HL-60/S4 treated with phorbol 12-myristate 13-acetate at 8.2 ng/mL for 4 days and 3 days (cell line): Measurements from ENCODE around the gene LYVE1.

Source experiments
- in situ Hi-C: fragments of 300-500 bp; cut with MboI; formaldehyde crosslinking; loops from 2 replicates; pipeline ENCODE4 v1.15.0; 2022; ENCODE audit warnings: low sequenced_read_pairs

LYVE1 gene

DNA sequence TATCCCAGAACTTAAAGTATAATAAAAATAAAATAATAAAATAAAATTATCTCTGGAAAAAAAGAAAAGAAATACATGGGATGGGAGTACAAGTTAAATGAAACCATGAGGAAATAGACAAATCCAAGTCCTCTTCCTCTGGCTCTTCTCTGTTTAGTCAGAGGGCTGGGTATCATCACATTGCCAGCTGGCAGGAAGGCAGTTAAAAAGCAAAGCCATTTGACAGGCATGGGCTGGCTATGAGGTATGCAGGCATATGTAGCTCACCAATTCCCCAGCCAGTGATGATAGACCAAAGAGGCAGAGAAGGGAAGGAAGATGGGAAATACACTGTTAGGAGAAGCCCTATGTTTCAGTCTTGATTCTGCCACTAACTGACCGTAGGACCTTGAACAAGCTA is 6.5 kb downstream of the LYVE1 start:
- in situ Hi-C loops: no loop called here

DNA sequence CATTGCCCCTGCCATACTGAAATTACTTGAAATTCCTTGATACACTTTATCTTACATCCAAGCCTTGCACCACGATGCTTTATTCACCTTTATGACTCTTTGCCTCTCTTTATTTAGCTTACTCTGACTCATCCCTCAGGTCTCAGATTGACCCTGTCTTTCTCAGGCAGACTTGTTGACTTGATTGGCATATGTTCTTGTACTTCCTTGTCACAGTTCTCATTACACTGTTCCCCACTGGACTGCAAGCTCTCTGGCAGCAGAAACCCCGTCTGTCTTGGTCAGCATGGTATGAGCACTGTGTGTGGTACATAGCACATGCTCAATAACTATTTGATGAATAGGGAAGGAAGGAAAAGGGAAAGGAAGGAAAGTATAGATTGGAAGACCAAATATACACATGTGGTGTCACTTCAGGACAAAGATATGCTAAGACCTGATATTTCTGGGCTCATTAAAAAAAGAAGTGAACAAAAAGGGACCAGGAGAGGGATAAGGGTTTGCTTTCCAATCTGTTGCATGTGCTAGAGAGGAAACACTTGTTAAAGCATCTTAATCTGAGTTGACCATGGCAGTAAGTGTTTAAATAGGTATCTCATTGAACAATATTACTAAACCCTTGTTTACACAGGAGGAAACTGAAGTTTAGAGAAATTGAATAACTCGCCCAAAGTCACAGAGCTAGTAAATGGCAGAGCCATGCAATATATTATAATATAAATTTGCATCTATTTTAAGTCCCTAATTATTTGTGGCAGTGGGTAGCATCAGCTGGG is 7.2 kb downstream of the LYVE1 start:
- in situ Hi-C loops: no loop called here

- in situ Hi-C loops: no loop called here
Measured at GRCh38 chr11:10558288-10558687, 10.2 kb downstream of the LYVE1 start.

DNA sequence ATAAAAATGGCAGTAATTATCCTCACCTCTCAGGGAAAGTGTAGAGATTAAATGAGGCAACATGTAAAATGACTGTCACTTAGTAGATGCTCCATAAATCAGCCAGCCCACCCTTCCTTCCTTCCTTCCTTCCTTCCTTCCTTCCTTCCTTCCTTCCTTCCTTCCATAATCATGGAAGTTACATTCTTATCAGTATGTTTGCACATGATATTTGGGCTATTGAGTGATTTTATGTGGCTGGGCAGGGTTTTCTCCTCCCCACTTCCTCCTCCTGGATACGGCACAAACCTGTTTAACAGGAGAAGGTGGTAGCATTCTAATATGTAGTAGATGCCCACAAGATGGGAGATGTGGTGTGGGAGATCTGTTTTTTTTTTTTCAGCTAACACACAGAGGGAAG is 11.9 kb downstream of the LYVE1 start:
- in situ Hi-C loops: no loop called here

DNA sequence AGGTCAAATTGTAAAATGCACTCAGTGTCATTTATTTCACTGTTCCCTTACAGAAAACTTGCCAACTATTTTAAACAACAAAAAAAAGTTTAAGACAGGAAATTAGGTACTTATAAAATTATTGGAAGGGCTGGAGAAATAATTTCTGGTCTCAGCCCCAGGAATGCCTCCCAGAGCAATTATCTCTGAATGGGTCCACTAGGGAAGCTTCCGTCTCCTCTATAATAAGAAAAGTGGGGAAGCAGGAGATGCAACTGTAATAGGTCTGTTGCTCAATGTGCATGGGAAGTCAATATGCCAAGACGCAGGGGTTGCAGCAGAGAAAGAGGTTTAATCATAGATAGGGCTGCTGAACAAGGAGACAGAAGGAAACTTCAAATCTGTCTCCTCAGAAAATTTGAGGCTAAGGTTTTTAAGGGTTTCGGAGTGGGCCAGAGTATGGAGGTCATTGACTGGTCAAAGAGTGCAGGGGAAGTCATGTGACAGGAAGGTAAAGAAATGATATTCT is 16.6 kb downstream of the LYVE1 start:
- in situ Hi-C loops: no loop called here

DNA sequence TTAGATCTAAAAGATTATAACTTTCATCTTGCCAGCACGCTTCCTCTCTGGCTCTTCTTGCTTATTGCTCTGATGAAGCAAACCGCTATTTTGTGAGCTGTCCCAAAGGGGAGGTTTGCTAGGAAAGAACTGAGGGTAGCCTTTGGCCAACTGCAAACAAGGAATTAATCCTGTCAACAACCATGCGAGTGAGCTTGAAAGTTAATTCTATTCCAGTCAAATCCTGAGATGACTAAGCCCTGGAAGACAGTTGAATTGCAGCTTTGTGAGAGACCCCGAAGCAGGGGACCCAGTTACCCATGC is 17.2 kb downstream of the LYVE1 start:
- in situ Hi-C loops: no loop called here

DNA sequence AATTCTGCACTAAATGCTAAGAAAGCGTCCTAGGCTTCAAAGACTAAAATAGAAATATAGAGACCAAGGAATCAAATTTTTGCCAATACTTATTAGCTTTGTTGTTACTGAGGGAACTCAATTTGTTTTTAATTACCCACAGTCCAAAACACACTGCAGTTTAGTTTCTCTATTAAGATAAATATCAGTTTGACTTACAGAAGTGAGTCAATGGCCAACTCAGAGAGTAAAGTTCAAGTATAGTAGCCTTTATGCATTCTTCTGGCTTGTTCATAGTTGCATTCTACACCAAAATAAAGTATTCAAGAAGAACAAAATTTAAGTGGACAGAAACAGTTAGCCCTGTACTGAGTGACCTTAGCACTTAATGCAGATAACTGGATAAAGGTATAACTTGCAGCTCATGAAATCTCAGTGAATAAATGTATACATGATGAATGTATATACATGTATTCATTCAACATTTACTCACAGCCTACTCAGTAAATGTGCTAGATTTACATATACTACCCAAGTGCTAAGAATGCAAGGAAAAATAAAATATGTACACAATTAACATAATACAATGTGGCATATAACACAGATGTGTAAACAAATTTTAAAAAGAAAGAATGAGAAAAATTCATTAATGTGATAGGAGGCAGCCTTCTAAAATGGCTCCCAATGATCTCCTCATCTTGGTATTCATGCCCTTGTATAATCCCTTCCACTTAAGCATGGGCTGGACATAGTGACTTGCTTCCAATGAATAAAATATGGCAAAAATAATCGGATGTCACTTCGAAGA is 17.8 kb downstream of the LYVE1 start:
- in situ Hi-C loops: no loop called here

- in situ Hi-C loops: no loop called here
Measured at GRCh38 chr11:10544491-10545465, 23.7 kb downstream of the LYVE1 start.

- in situ Hi-C loops: no loop called here
Measured at GRCh38 chr11:10543782-10544181, 24.7 kb downstream of the LYVE1 start.

GRCh38 chr11:10542776-10543175 is 25.7 kb downstream of the LYVE1 start:
- in situ Hi-C loops: no loop called here

GRCh38 chr11:10541561-10541930 is 26.9 kb downstream of the LYVE1 start:
- in situ Hi-C loops: no loop called here

DNA sequence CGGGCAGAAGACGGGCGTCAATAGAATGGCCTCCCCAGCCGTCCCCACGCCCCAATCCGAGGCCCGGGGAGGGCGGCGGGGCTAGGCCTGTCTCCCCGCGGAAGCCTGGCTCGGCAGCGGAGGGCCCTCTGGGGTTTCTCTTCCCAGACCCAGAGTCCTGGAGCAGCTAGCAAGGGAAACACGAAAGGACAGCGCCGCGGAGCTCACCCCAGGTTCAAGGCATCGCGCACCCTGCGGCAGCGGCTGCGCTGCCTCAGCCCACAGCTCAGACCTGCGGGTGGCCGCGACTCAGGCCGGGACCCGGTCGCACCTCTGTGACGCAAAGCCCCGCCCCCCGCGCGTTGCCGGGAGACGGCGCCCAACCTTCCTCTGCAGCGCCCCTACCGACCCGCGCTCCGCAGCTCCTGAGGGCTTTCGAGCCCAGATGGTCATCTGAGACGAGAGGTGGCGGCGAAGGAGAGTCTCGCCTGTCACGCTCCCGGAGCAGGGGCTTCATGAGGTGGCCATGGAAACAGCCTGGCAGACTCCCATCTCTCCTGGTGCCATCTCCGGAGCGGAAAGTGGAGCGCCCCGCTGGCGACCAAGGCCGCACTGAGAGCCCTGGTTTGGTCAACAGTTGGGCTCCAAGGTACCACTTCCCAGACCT is 27.4 kb downstream of the LYVE1 start, which contains the start of gene RNF141:
Gene RNF141, minus strand, starts transcription at position 273 of the 646 bp plus-strand sequence. CDS start 7,029 bp downstream, outside the sequence.
- in situ Hi-C loops: no loop called here

- in situ Hi-C loops: no loop called here
Measured at GRCh38 chr11:10540546-10540914, 27.9 kb downstream of the LYVE1 start.

DNA sequence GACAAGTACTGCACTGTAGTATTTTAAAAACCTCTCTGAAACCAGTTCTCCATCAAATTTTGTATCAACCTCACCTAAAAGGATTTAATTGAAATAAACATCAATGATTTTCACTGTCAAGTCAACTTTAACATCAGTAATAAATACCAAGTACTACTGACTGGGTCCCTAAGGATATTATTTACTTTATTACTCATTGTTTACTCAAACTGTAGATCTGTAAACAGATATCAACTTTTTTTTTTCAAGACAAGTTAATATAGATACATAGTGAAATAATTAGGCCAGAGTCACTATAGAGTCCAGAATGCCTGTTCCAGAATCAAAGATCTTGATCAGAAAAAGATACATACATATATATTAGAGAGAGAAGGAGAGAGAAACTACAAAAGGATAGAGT is 29.1 kb downstream of the LYVE1 start:
- in situ Hi-C loops: no loop called here

- in situ Hi-C loops: no loop called here
Measured at GRCh38 chr11:10538924-10539323, 29.5 kb downstream of the LYVE1 start.

DNA sequence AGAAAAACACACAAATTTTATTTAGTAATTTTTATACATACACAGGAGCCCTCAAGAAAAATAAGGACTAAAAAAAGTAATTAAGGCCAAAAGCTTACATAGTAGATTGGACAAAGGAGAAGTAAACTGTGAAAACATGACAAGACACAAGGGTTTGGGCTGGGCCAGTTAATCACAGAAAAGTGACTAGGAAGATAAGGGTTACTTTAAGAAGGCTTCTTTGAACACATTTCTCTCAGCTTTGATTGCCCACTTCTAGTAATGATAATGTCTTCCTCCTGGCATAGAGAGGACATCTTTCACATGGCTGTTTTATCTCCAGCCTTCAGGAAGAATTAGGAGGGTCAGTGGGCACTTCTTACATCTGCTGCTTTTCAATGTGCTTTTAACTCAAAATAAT is 30.9 kb downstream of the LYVE1 start:
- in situ Hi-C loops: no loop called here

DNA sequence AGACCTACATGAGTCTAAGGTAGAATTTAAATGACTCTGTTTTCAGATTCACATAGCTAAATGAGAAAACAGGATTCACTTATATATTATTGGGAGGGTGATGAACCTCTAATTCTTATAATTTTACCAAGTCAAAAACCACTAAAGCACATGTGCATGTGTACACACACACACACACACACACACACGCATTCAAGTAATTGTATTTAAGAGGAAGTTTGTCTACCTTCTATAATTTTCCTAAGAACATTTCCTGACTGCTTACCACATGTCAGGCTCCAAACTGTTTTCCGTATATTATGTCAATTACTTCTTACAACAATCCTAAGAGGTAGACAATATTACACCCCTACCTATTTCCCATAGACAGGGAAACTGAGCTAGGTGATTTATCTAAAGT is 34.1 kb downstream of the LYVE1 start:
- in situ Hi-C loops: no loop called here

DNA sequence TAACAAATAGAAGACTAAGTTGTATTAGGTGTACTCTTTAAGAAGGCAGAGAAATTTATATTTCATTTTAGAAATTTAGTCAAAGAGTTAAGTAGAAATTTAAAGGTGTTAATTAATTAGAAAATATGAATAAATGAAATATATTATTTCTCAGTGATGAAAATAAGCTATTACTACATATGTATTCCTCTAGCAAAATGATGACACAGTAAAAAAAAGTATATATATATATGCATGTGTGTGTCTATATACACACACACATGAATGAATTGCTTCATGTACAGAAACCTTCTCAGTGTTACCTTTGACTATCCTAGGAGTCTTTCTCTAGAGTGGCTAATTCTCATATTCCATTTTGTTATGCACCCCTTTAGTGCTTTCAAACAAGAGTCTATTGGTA is 35.1 kb downstream of the LYVE1 start:
- in situ Hi-C loops: no loop called here

DNA sequence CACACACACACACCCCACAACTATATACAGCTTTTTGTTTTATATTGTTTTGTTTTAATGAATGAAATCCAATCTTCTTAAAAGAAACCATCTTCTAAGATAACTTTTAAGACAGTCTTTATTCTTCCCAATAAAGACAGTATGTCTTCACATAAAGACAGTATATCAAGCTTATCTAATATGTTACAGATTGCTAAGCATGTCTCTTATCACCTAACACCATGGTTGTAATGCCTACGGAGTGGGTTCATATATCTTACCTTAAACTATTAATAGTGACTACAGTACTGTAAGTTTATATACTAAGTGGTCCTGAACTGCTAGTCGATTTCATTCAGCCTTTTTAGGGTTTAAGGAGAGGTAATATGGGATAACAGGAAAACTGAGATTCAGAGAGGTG is 35.9 kb downstream of the LYVE1 start:
- in situ Hi-C loops: no loop called here

- in situ Hi-C loops: no loop called here
Measured at GRCh38 chr11:10529279-10529678, 39.2 kb downstream of the LYVE1 start.

- in situ Hi-C loops: no loop called here
Measured at GRCh38 chr11:10528121-10528520, 40.3 kb downstream of the LYVE1 start.
